WTC11 (cell line): ENCODE data around the gene KCNQ4. TPM values are rescaled to one million over a fixed set of nuclear protein-coding genes. Genes with fewer than 3 reads are reported as not detected.

Experiments
- ATAC-seq: fragments of 200-7000 bp; cut with Tn5 transposase; 2 replicates; pipeline ENCODE4 v1.10.0; 2021; ENCODE audit warnings: mild to moderate bottlenecking, moderate library complexity
- CTCF ChIA-PET: fragments of 300-600 bp; sonication (Branson Sonifier 250); formaldehyde crosslinking; loops from one replicate; lab custom pipeline; 2021; ENCODE audit warnings: antibody characterized with exemption; lab: Charles Lee
- POLR2A ChIA-PET: fragments of 350-600 bp; sonication (Branson Sonifier 250); formaldehyde crosslinking; loops from one replicate; lab custom pipeline; 2021; ENCODE audit warnings: antibody characterized with exemption; lab: Charles Lee
- DNase-seq: peaks from one replicate; pipeline ENCODE4 v3.0.0; 2021; ENCODE audit warnings: low spot score
- H3K27ac Mint-ChIP-seq: 2 replicates; pipeline ENCODE4 v1.8.0; 2021; ENCODE audit warnings: mixed read lengths
- H3K27me3 Mint-ChIP-seq: 2 replicates; pipeline ENCODE4 v1.8.0; 2021; ENCODE audit warnings: low read depth, mild to moderate bottlenecking, moderate library complexity, mixed read lengths
- H3K36me3 Mint-ChIP-seq: 2 replicates; pipeline ENCODE4 v1.8.0; 2021; ENCODE audit warnings: mixed read lengths
- H3K4me1 Mint-ChIP-seq: 2 replicates; pipeline ENCODE4 v1.8.0; 2022; ENCODE audit warnings: mixed read lengths
- H3K4me3 Mint-ChIP-seq: 2 replicates; pipeline ENCODE4 v1.8.0; 2021; ENCODE audit warnings: mild to moderate bottlenecking, moderate library complexity, mixed read lengths
- H3K9me3 Mint-ChIP-seq: 2 replicates; pipeline ENCODE4 v1.8.0; 2021; ENCODE audit warnings: mixed read lengths
- ARID4B ChIP-seq: sonication (generic); formaldehyde crosslinking; IDR thresholded peaks from 2 replicates; pipeline ENCODE4 v1.8.0; 2023; ENCODE audit warnings: missing genetic modification reagents, mild to moderate bottlenecking, borderline replicate concordance
- ATF3 ChIP-seq: sonication (generic); formaldehyde crosslinking; conservative IDR thresholded peaks from 2 replicates; pipeline ENCODE4 v1.8.1; 2022; ENCODE audit warnings: mild to moderate bottlenecking, missing genetic modification reagents
- CREB1 ChIP-seq: sonication (generic); formaldehyde crosslinking; IDR thresholded peaks from 2 replicates; pipeline ENCODE4 v1.8.0; 2023; ENCODE audit warnings: mild to moderate bottlenecking, missing genetic modification reagents
- CREM ChIP-seq: sonication (generic); formaldehyde crosslinking; IDR thresholded peaks from 2 replicates; pipeline ENCODE4 v1.8.1; 2022; ENCODE audit warnings: mild to moderate bottlenecking, missing genetic modification reagents, moderate library complexity
- CTCF ChIP-seq: fragments of 200-600 bp; IDR thresholded peaks from 2 replicates; pipeline ENCODE4 v1.8.0; 2022; ENCODE audit warnings: antibody characterized with exemption
- ERG ChIP-seq: fragments of 250-450 bp; sonication (Bioruptor Pico); IDR thresholded peaks from 2 replicates; pipeline ENCODE4 v1.8.0; 2021; ENCODE audit warnings: mild to moderate bottlenecking
- FOXP1 ChIP-seq: sonication (generic); formaldehyde crosslinking; IDR thresholded peaks from 2 replicates; pipeline ENCODE4 v1.8.0; 2022; ENCODE audit warnings: missing genetic modification reagents, mild to moderate bottlenecking, moderate library complexity, borderline replicate concordance
- FOXP4 ChIP-seq: sonication (generic); formaldehyde crosslinking; IDR thresholded peaks from 2 replicates; pipeline ENCODE4 v1.8.0; 2022; ENCODE audit warnings: mild to moderate bottlenecking, missing genetic modification reagents
- GTF2I ChIP-seq: fragments of 250-450 bp; sonication (Bioruptor Pico); conservative IDR thresholded peaks from 2 replicates; pipeline ENCODE4 v1.4.0; 2021; ENCODE audit warnings: mild to moderate bottlenecking
- JUN ChIP-seq: sonication (generic); formaldehyde crosslinking; IDR thresholded peaks from 2 replicates; pipeline ENCODE4 v1.8.0; 2023; ENCODE audit warnings: mild to moderate bottlenecking, missing genetic modification reagents
- MAX ChIP-seq: sonication (generic); formaldehyde crosslinking; IDR thresholded peaks from 2 replicates; pipeline ENCODE4 v1.8.0; 2022; ENCODE audit warnings: mild to moderate bottlenecking, missing genetic modification reagents
- MLX ChIP-seq: sonication (generic); formaldehyde crosslinking; IDR thresholded peaks from 2 replicates; pipeline ENCODE4 v1.8.1; 2023; ENCODE audit warnings: mild to moderate bottlenecking, missing genetic modification reagents, moderate library complexity
- NR1H2 ChIP-seq: sonication (generic); formaldehyde crosslinking; IDR thresholded peaks from 2 replicates; pipeline ENCODE4 v1.9.0; 2021; ENCODE audit warnings: mild to moderate bottlenecking, moderate library complexity, missing genetic modification reagents
- OVOL2 ChIP-seq: fragments of 250-450 bp; sonication (Bioruptor Pico); IDR thresholded peaks from 2 replicates; pipeline ENCODE4 v1.9.0; 2021; ENCODE audit warnings: mild to moderate bottlenecking, borderline replicate concordance
- PRRX2 ChIP-seq: fragments of 250-450 bp; sonication (Bioruptor Pico); IDR thresholded peaks from 2 replicates; pipeline ENCODE4 v1.8.0; 2021; ENCODE audit warnings: mild to moderate bottlenecking
- RORB ChIP-seq: fragments of 250-450 bp; sonication (Bioruptor Pico); IDR thresholded peaks from 2 replicates; pipeline ENCODE4 v1.9.0; 2021; ENCODE audit warnings: mild to moderate bottlenecking
- TEAD1 ChIP-seq: sonication (generic); formaldehyde crosslinking; IDR thresholded peaks from 2 replicates; pipeline ENCODE4 v1.8.0; 2022; ENCODE audit warnings: mild to moderate bottlenecking, missing genetic modification reagents
- TP53 ChIP-seq: sonication (generic); formaldehyde crosslinking; IDR thresholded peaks from 2 replicates; pipeline ENCODE4 v1.8.1; 2023; ENCODE audit warnings: mild to moderate bottlenecking, missing genetic modification reagents
- USF2 ChIP-seq: sonication (generic); formaldehyde crosslinking; IDR thresholded peaks from 2 replicates; pipeline ENCODE4 v1.8.1; 2023; ENCODE audit warnings: mild to moderate bottlenecking, missing genetic modification reagents, moderate library complexity
- ZBTB21 ChIP-seq: sonication (generic); formaldehyde crosslinking; IDR thresholded peaks from 2 replicates; pipeline ENCODE4 v1.8.1; 2023; ENCODE audit warnings: mild to moderate bottlenecking, missing genetic modification reagents, borderline replicate concordance
- ZNF121 ChIP-seq: sonication (generic); formaldehyde crosslinking; IDR thresholded peaks from 2 replicates; pipeline ENCODE4 v1.8.0; 2023; ENCODE audit warnings: missing genetic modification reagents
- ZNF416 ChIP-seq: fragments of 250-450 bp; sonication (Bioruptor Pico); IDR thresholded peaks from 2 replicates; pipeline ENCODE4 v1.9.0; 2021; ENCODE audit warnings: mild to moderate bottlenecking, inconsistent platforms
- ZNF423 ChIP-seq: fragments of 250-450 bp; sonication (Bioruptor Pico); IDR thresholded peaks from 2 replicates; pipeline ENCODE4 v2.1.2; 2022; ENCODE audit warnings: mild to moderate bottlenecking, moderate library complexity
- ZNF512 ChIP-seq: sonication (generic); formaldehyde crosslinking; IDR thresholded peaks from 2 replicates; pipeline ENCODE4 v1.8.1; 2022; ENCODE audit warnings: missing genetic modification reagents, borderline replicate concordance
- total RNA-seq: library from RNA; stranded (reverse); gene quantifications from 3 replicates; pipeline ENCODE4 v1.2.3, GENCODE V29; 2021

The KCNQ4 gene
- total RNA-seq, 1 experiment from 2014 or later: 4.0 TPM

- TF ChIP-seq CREM (CRISPR knock-in tag) (no peak), ATF3 (no peak), ZNF423 (CRISPR knock-in tag) (no peak), ARID4B (no peak), TEAD1 (no peak), PRRX2 (no peak), ERG (CRISPR knock-in tag) (no peak), JUN (CRISPR knock-in tag) (no peak), FOXP1 (CRISPR knock-in tag) (no peak)
These were observed 30.3 kb upstream of the KCNQ4 start (continued) for GRCh38 chr1:40753142-40753882.

GRCh38 chr1:40754201-40754600 lies 29.4 kb upstream of the KCNQ4 start:
- Mint-ChIP-seq H3K4me3 (no peak overlapping the region), H3K36me3 (peaks cover 77% of the 10 kb centered on the region), H3K27me3 (no peaks in the 10 kb centered on the region), H3K27ac (no peak overlapping the region), H3K4me1 (no peaks in the 10 kb centered on the region), H3K9me3 (no peaks in the 10 kb centered on the region)
- no peak for ATAC-seq
- POLR2A ChIA-PET: interaction anchor here (0.6 kb wide), 1 partner anchor 180 kb away, joined by 4 read pairs; no protein-coding TSS in a partner anchor
- CTCF ChIA-PET: interaction anchor here (2.3 kb wide), 1 partner anchor 20 kb away, joined by 8 read pairs; no protein-coding TSS in a partner anchor
- no peak for DNase-seq
- no peak for TF ChIP-seq CTCF
- no peak for TF ChIP-seq MLX
- TF ChIP-seq ZNF121 (CRISPR knock-in tag): no peak
- no peak for TF ChIP-seq ZNF512 (CRISPR knock-in tag)
- no peak for TF ChIP-seq CREB1 (CRISPR knock-in tag)
- TF ChIP-seq FOXP4 (CRISPR knock-in tag): no peak
- no peak for TF ChIP-seq ZBTB21
- TF ChIP-seq USF2 (CRISPR knock-in tag): no peak
- no peak for TF ChIP-seq GTF2I (CRISPR knock-in tag)
- TF ChIP-seq OVOL2 (CRISPR knock-in tag): no peak
- TF ChIP-seq CREM (CRISPR knock-in tag): no peak
- TF ChIP-seq TP53: no peak
- TF ChIP-seq RORB (CRISPR knock-in tag): no peak
- no peak for TF ChIP-seq NR1H2 (CRISPR knock-in tag)
- no peak for TF ChIP-seq MAX (CRISPR knock-in tag)
- TF ChIP-seq ZNF416 (CRISPR knock-in tag): no peak
